Measurements from ENCODE around the gene ISY1. TPM values are rescaled to one million over a fixed set of nuclear protein-coding genes. Genes with fewer than 3 reads are reported as not detected.
"Not testable (repeated sequence)": the region's sequence is repeated elsewhere in the genome, so short reads cannot be mapped to it uniquely, and the experiment has no call there.

ISY1 gene
- total RNA-seq, 1 donor from 2014 or later = 34.4 TPM

- peak; percentile 95 for DNase-seq (ENCODE audit: low spot score)
These were observed 40.4 kb downstream of the ISY1 start for GRCh38 chr3:129120254-129121004.

- DNase-seq (ENCODE audit: low spot score) = no peak
These were observed 41.3 kb downstream of the ISY1 start for GRCh38 chr3:129119365-129120100.

- DNase-seq (ENCODE audit: low spot score) = no peak
These were observed 42.1 kb downstream of the ISY1 start for GRCh38 chr3:129118745-129119144.

GRCh38 chr3:129117134-129117533, 43.7 kb downstream of the ISY1 start:
- DNase-seq (ENCODE audit: low spot score) = no peak

GRCh38 chr3:129116482-129116946, 44.3 kb downstream of the ISY1 start:
- no peak for DNase-seq (ENCODE audit: low spot score)

GRCh38 chr3:129114455-129114854, 46.4 kb downstream of the ISY1 start:
- no peak for DNase-seq (ENCODE audit: low spot score)

GRCh38 chr3:129112308-129113052, 48.4 kb downstream of the ISY1 start:
- no peak for DNase-seq (ENCODE audit: low spot score)

GRCh38 chr3:129111076-129111780, 49.6 kb downstream of the ISY1 start:
- not testable (repeated sequence) for DNase-seq (ENCODE audit: low spot score)

GRCh38 chr3:129107793-129108192, 53.1 kb downstream of the ISY1 start:
- DNase-seq (ENCODE audit: low spot score) = no peak

- no peak for DNase-seq (ENCODE audit: low spot score)
These were observed 53.8 kb downstream of the ISY1 start for GRCh38 chr3:129106866-129107565.

GRCh38 chr3:129106320-129106719, 54.5 kb downstream of the ISY1 start:
- no peak for DNase-seq (ENCODE audit: low spot score)

- DNase-seq (ENCODE audit: low spot score) = no peak
These were observed 55.0 kb downstream of the ISY1 start for GRCh38 chr3:129105862-129106261.

GRCh38 chr3:129104498-129105079, 56.3 kb downstream of the ISY1 start:
- no peak for DNase-seq (ENCODE audit: low spot score)

GRCh38 chr3:129104051-129104450, 56.8 kb downstream of the ISY1 start:
- no peak for DNase-seq (ENCODE audit: low spot score)

- DNase-seq (ENCODE audit: low spot score) = no peak
These were observed 57.6 kb downstream of the ISY1 start for GRCh38 chr3:129103296-129103695.

GRCh38 chr3:129101370-129102138, 59.3 kb downstream of the ISY1 start:
- no peak for DNase-seq (ENCODE audit: low spot score)

- no peak for DNase-seq (ENCODE audit: low spot score)
These were observed 60.6 kb downstream of the ISY1 start for GRCh38 chr3:129100274-129100673.

- no peak for DNase-seq (ENCODE audit: low spot score)
These were observed 65.6 kb downstream of the ISY1 start for GRCh38 chr3:129095285-129095684.

GRCh38 chr3:129088312-129088711, 72.6 kb downstream of the ISY1 start:
- DNase-seq (ENCODE audit: low spot score) = not testable (repeated sequence)

- not testable (repeated sequence) for DNase-seq (ENCODE audit: low spot score)
These were observed 73.0 kb downstream of the ISY1 start for GRCh38 chr3:129087904-129088303.

Measured in ureter (tissue), 1 donor.